ENCODE data around the gene TNS3. TPM values are rescaled to one million over a fixed set of nuclear protein-coding genes. Genes with fewer than 3 reads are reported as not detected.

TNS3 gene
- total RNA-seq, 1 experiment from 2014 or later: 37.3 TPM

- in situ Hi-C loops (cut with HindIII; ENCODE audit: low sequenced_read_pairs): no loop called here
- DNase-seq (ENCODE audit: low spot score): no peak
Measured at GRCh38 chr7:47571331-47572093, 10.4 kb downstream of the TNS3 start.

- in situ Hi-C loops (cut with HindIII; ENCODE audit: low sequenced_read_pairs): no loop called here
- no peak for DNase-seq (ENCODE audit: low spot score)
Measured at GRCh38 chr7:47570649-47571050, 11.3 kb downstream of the TNS3 start.

- no peak for DNase-seq (ENCODE audit: low spot score)
- in situ Hi-C loops (cut with HindIII; ENCODE audit: low sequenced_read_pairs): no loop called here
Measured at GRCh38 chr7:47568547-47568946, 13.4 kb downstream of the TNS3 start.

- in situ Hi-C loops (cut with HindIII; ENCODE audit: low sequenced_read_pairs): no loop called here
- no peak for DNase-seq (ENCODE audit: low spot score)
Measured at GRCh38 chr7:47568056-47568455, 13.9 kb downstream of the TNS3 start.

- in situ Hi-C loops (cut with HindIII; ENCODE audit: low sequenced_read_pairs): no loop called here
- no peak for DNase-seq (ENCODE audit: low spot score)
Measured at GRCh38 chr7:47565640-47566250, 16.2 kb downstream of the TNS3 start.

- in situ Hi-C loops (cut with HindIII; ENCODE audit: low sequenced_read_pairs): no loop called here
- DNase-seq (ENCODE audit: low spot score): no peak
Measured at GRCh38 chr7:47563521-47563920, 18.4 kb downstream of the TNS3 start.

- in situ Hi-C loops (cut with HindIII; ENCODE audit: low sequenced_read_pairs): no loop called here
- DNase-seq (ENCODE audit: low spot score): no peak
Measured at GRCh38 chr7:47561715-47562446, 20.0 kb downstream of the TNS3 start.

- in situ Hi-C loops (cut with HindIII; ENCODE audit: low sequenced_read_pairs): no loop called here
- no peak for DNase-seq (ENCODE audit: low spot score)
Measured at GRCh38 chr7:47559306-47560220, 22.3 kb downstream of the TNS3 start.

- in situ Hi-C loops (cut with HindIII; ENCODE audit: low sequenced_read_pairs): no loop called here
- no peak for DNase-seq (ENCODE audit: low spot score)
Measured at GRCh38 chr7:47557694-47558670, 23.9 kb downstream of the TNS3 start.

GRCh38 chr7:47557317-47557693 is 24.6 kb downstream of the TNS3 start:
- in situ Hi-C loops (cut with HindIII; ENCODE audit: low sequenced_read_pairs): no loop called here
- no peak for DNase-seq (ENCODE audit: low spot score)

GRCh38 chr7:47556511-47557180 is 25.3 kb downstream of the TNS3 start:
- in situ Hi-C loops (cut with HindIII; ENCODE audit: low sequenced_read_pairs): no loop called here
- DNase-seq (ENCODE audit: low spot score): no peak

- in situ Hi-C loops (cut with HindIII; ENCODE audit: low sequenced_read_pairs): no loop called here
- no peak for DNase-seq (ENCODE audit: low spot score)
Measured at GRCh38 chr7:47553309-47553708, 28.6 kb downstream of the TNS3 start.

GRCh38 chr7:47552621-47553020 is 29.3 kb downstream of the TNS3 start:
- DNase-seq (ENCODE audit: low spot score): no peak
- in situ Hi-C loops (cut with HindIII; ENCODE audit: low sequenced_read_pairs): no loop called here

- in situ Hi-C loops (cut with HindIII; ENCODE audit: low sequenced_read_pairs): no loop called here
- DNase-seq (ENCODE audit: low spot score): peak; percentile 16
Measured at GRCh38 chr7:47551668-47552440, 30.1 kb downstream of the TNS3 start.

GRCh38 chr7:47550788-47551470 is 31.0 kb downstream of the TNS3 start:
- no peak for DNase-seq (ENCODE audit: low spot score)
- in situ Hi-C loops (cut with HindIII; ENCODE audit: low sequenced_read_pairs): no loop called here

- DNase-seq (ENCODE audit: low spot score): no peak
- in situ Hi-C loops (cut with HindIII; ENCODE audit: low sequenced_read_pairs): no loop called here
Measured at GRCh38 chr7:47549916-47550315, 32.0 kb downstream of the TNS3 start.

- in situ Hi-C loops (cut with HindIII; ENCODE audit: low sequenced_read_pairs): no loop called here
- no peak for DNase-seq (ENCODE audit: low spot score)
Measured at GRCh38 chr7:47549397-47549796, 32.5 kb downstream of the TNS3 start.
